GM23248 (cell line): Measurements from ENCODE around the gene PLEKHG4B.

Source experiments
- EZH2 ChIP-seq: fragments of 200-600 bp; sonication (generic); IDR thresholded peaks from 2 replicates; pipeline ENCODE4 v1.6.1; 2018; ENCODE audit warnings: antibody characterized with exemption, mild to moderate bottlenecking; ENCODE audit not compliant: insufficient read depth, poor library complexity, severe bottlenecking
- EZH2phosphoT487 ChIP-seq: fragments of 200-600 bp; sonication (generic); IDR thresholded peaks from 2 replicates; pipeline ENCODE4 v1.6.1; 2018; ENCODE audit warnings: antibody characterized with exemption, moderate library complexity, mild to moderate bottlenecking, low read depth; ENCODE audit not compliant: insufficient read depth

- no peak for TF ChIP-seq EZH2
- no peak for TF ChIP-seq EZH2phosphoT487
Measured at GRCh38 chr5:127886-128285, 35.9 kb downstream of the PLEKHG4B start.
